ENCODE measurements around the gene CFL1. TPM values are rescaled to one million over a fixed set of nuclear protein-coding genes. Genes with fewer than 3 reads are reported as not detected.
"Not testable (repeated sequence)": the region's sequence is repeated elsewhere in the genome, so short reads cannot be mapped to it uniquely, and the experiment has no call there.

CFL1 gene
- total RNA-seq, 4 donors from 2014 or later, result 961 to 2,313 (median 1,456) TPM

GRCh38 chr11:65850217-65851082 lies 7.5 kb downstream of the CFL1 start:
- peaks cover 0 to 34% (median 8%) of the 10 kb centered on the region in 4 donors for H3K4me1 ChIP-seq
- H3K36me3 ChIP-seq, result peaks cover 0 to 46% (median 0%) of the 10 kb centered on the region in 3 donors
- H3K27me3 ChIP-seq, result no peaks in the 10 kb centered on the region
- no peaks in the 10 kb centered on the region for H3K9me3 ChIP-seq
- no peak overlapping the region for H3K4me3 ChIP-seq
- peak in 1 of 3 donors; percentile 46 for DNase-seq
- peak overlapping the region in 1 of 4 donors; percentile 17 for H3K27ac ChIP-seq
- TF ChIP-seq CTCF (IDR thresholded peaks at IDR 0.05) (no peak), POLR2A (IDR thresholded peaks at IDR 0.05) (no peak)

GRCh38 chr11:65849771-65850216 lies 8.2 kb downstream of the CFL1 start:
- Histone ChIP-seq H3K36me3 (peaks cover 0 to 40% (median 0%) of the 10 kb centered on the region in 3 donors), H3K9me3 (no peaks in the 10 kb centered on the region), H3K4me1 (peaks cover 0 to 28% (median 8%) of the 10 kb centered on the region in 4 donors), H3K27me3 (no peaks in the 10 kb centered on the region), H3K4me3 (no peak overlapping the region), H3K27ac (no peak overlapping the region)
- peak in 1 of 3 donors; percentile 46 for DNase-seq
- no peak for TF ChIP-seq POLR2A (IDR thresholded peaks at IDR 0.05)
- no peak for TF ChIP-seq CTCF (IDR thresholded peaks at IDR 0.05)

GRCh38 chr11:65849366-65849765 lies 8.6 kb downstream of the CFL1 start:
- Histone ChIP-seq H3K4me1 (peaks cover 0 to 27% (median 8%) of the 10 kb centered on the region in 4 donors), H3K36me3 (peaks cover 0 to 35% (median 0%) of the 10 kb centered on the region in 3 donors), H3K27me3 (no peaks in the 10 kb centered on the region), H3K4me3 (no peak overlapping the region), H3K27ac (no peak overlapping the region), H3K9me3 (no peaks in the 10 kb centered on the region)
- TF ChIP-seq POLR2A (IDR thresholded peaks at IDR 0.05), result no peak
- TF ChIP-seq CTCF (IDR thresholded peaks at IDR 0.05), result no peak
- peak in 1 of 3 donors; percentile 45 for DNase-seq

- H3K27me3 ChIP-seq, H3K9me3 ChIP-seq, H3K27ac ChIP-seq, H3K4me3 ChIP-seq: not testable (repeated sequence)
- Histone ChIP-seq H3K4me1 (peaks cover 0 to 30% (median 8%) of the 10 kb centered on the region in 4 donors), H3K36me3 (peaks cover 0 to 29% (median 0%) of the 10 kb centered on the region in 3 donors)
- peak in 1 of 3 donors; percentile 25 for DNase-seq
These were observed 9.3 kb downstream of the CFL1 start for GRCh38 chr11:65848693-65849092.

GRCh38 chr11:65847746-65848145 lies 10.2 kb downstream of the CFL1 start:
- H3K27me3 ChIP-seq, result no peaks in the 10 kb centered on the region
- no peaks in the 10 kb centered on the region for H3K9me3 ChIP-seq
- no peak for TF ChIP-seq POLR2A (IDR thresholded peaks at IDR 0.05)
- TF ChIP-seq CTCF (IDR thresholded peaks at IDR 0.05), result no peak
- H3K36me3 ChIP-seq, result peaks cover 0 to 19% (median 0%) of the 10 kb centered on the region in 3 donors
- no peak overlapping the region for H3K4me3 ChIP-seq
- no peak overlapping the region for H3K27ac ChIP-seq
- peak in 1 of 3 donors; percentile 30 for DNase-seq
- H3K4me1 ChIP-seq, result peaks cover 0 to 28% (median 5%) of the 10 kb centered on the region in 4 donors

GRCh38 chr11:65844231-65844872 lies 13.6 kb downstream of the CFL1 start:
- H3K4me3 ChIP-seq, result no peak overlapping the region
- peak in 2 of 3 donors; percentile 51 to 57 for DNase-seq
- peak overlapping the region in 2 of 4 donors; percentile 71 to 78 for H3K27ac ChIP-seq

More at GRCh38 chr11:65844231-65844872, 13.6 kb downstream of the CFL1 start:
- TF ChIP-seq CTCF (IDR thresholded peaks at IDR 0.05) (no peak), POLR2A (IDR thresholded peaks at IDR 0.05) (no peak)
- H3K4me1 ChIP-seq, result peaks cover 0 to 14% (median 0%) of the 10 kb centered on the region in 4 donors
- H3K36me3 ChIP-seq, result no peaks in the 10 kb centered on the region
- H3K27me3 ChIP-seq, result no peaks in the 10 kb centered on the region
- H3K9me3 ChIP-seq, result no peaks in the 10 kb centered on the region
